Epithelial cell of esophagus (primary cell): ENCODE results near the gene GOLGA5.

ENCODE experiments used
- DNase-seq: peaks from one replicate; pipeline ENCODE4 v3.0.0; 2010; ENCODE audit warnings: low read depth
- H3K4me3 ChIP-seq: 2 replicates; pipeline ENCODE4 v1.5.1; 2011; ENCODE audit warnings: mild to moderate bottlenecking, low read length, control low read depth
- CTCF ChIP-seq: IDR thresholded peaks from 2 replicates; pipeline ENCODE4 v1.5.1; 2011; ENCODE audit warnings: low read depth, mild to moderate bottlenecking, low read length, control low read depth, inconsistent platforms; ENCODE audit not compliant: insufficient read depth; ENCODE audit errors: missing control alignments

The GOLGA5 gene

GRCh38 chr14:92886337-92886736, 92.2 kb downstream of the GOLGA5 start:
- H3K4me3 ChIP-seq = no peak overlapping the region
- DNase-seq = no peak
- TF ChIP-seq CTCF = no peak

GRCh38 chr14:92887157-92887556, 93.1 kb downstream of the GOLGA5 start:
- no peak for DNase-seq
- H3K4me3 ChIP-seq = no peak overlapping the region
- no peak for TF ChIP-seq CTCF

GRCh38 chr14:92888896-92889295, 94.8 kb downstream of the GOLGA5 start:
- TF ChIP-seq CTCF = no peak
- DNase-seq = no peak
- no peak overlapping the region for H3K4me3 ChIP-seq
